ENCODE results near the gene MUC5AC. TPM values are rescaled to one million over a fixed set of nuclear protein-coding genes. Genes with fewer than 3 reads are reported as not detected.

The MUC5AC gene
- total RNA-seq, 2 experiments from 2014 or later, result not detected

GRCh38 chr11:1123970-1124369, 33.8 kb upstream of the MUC5AC start:
- H3K4me3 Mint-ChIP-seq, result no peak overlapping the region
- Histone ChIP-seq H3K4me3 (ENCODE audit: low read length) (no peak overlapping the region), H3K36me3 (ENCODE audit: insufficient read depth, low read length) (no peaks in the 10 kb centered on the region), H3K27me3 (ENCODE audit: control insufficient read depth in 1 of 2, insufficient read depth in 2 of 2, low read length in 2 of 2) (no peaks in the 10 kb centered on the region), H3K9me3 (ENCODE audit: control insufficient read depth in 1 of 2, insufficient read depth in 1 of 2, low read length in 2 of 2) (peaks cover 0 to 27% of the 10 kb centered on the region in 2 experiments), H3K4me1 (ENCODE audit: insufficient read depth, low read length) (no peaks in the 10 kb centered on the region), H3K27ac (ENCODE audit: low read depth in 1 of 2, low read length in 2 of 2) (no peak overlapping the region)
- ChIA-PET POLR2A (no interaction called here), CTCF (no interaction called here)
- H3K36me3 Mint-ChIP-seq (ENCODE audit: low read depth), result no peaks in the 10 kb centered on the region
- no peak overlapping the region for H3K27ac Mint-ChIP-seq
- H3K9me3 Mint-ChIP-seq, result peaks cover 4% of the 10 kb centered on the region
- no peak for TF ChIP-seq CTCF (IDR thresholded peaks at IDR 0.05)
- H3K4me1 Mint-ChIP-seq (ENCODE audit: low read depth), result no peaks in the 10 kb centered on the region
- ATAC-seq (ENCODE audit: poor library complexity) (no peak), DNase-seq (no peak)
- intact Hi-C loops (cut with DNase I, micrococcal nuclease), result no loop called here
- peaks cover 11% of the 10 kb centered on the region for H3K27me3 Mint-ChIP-seq

DNA sequence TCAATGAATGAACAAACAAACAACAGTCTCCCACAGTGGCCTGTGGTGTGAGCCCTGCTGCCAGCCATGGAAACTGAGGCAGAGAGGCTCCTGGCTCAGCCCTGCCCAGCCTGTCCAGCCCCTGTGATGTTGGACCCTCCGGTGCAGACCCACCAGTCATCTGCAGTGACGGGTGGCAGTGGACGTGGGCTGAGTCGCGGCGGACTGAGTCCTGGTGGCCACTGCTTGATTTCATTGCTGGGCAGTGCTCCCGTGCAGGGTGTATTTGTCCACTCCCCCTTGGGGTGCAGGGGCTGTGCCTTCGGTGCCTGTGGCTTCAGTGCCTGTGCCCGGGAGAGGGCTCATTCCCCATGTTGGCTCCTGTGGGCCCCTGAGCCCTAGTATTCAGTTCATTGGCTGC, 31.9 kb upstream of the MUC5AC start:
- Histone ChIP-seq H3K27me3 (ENCODE audit: control insufficient read depth in 1 of 2, insufficient read depth in 2 of 2, low read length in 2 of 2) (no peaks in the 10 kb centered on the region), H3K36me3 (ENCODE audit: insufficient read depth, low read length) (no peaks in the 10 kb centered on the region), H3K4me1 (ENCODE audit: insufficient read depth, low read length) (no peaks in the 10 kb centered on the region), H3K27ac (ENCODE audit: low read depth in 1 of 2, low read length in 2 of 2) (no peak overlapping the region), H3K9me3 (ENCODE audit: control insufficient read depth in 1 of 2, insufficient read depth in 1 of 2, low read length in 2 of 2) (peaks cover 0 to 36% of the 10 kb centered on the region in 2 experiments), H3K4me3 (ENCODE audit: low read length) (no peak overlapping the region)
- DNase-seq, result peak in 2 of 14 experiments; percentile 10 to 25
- CTCF ChIA-PET, result no interaction called here
- H3K4me1 Mint-ChIP-seq (ENCODE audit: low read depth), result no peaks in the 10 kb centered on the region
- TF ChIP-seq CTCF (IDR thresholded peaks at IDR 0.05), result no peak
- peaks cover 4% of the 10 kb centered on the region for H3K9me3 Mint-ChIP-seq
- H3K36me3 Mint-ChIP-seq (ENCODE audit: low read depth), result no peaks in the 10 kb centered on the region
- POLR2A ChIA-PET, result no interaction called here
- peaks cover 11% of the 10 kb centered on the region for H3K27me3 Mint-ChIP-seq
- no peak overlapping the region for H3K4me3 Mint-ChIP-seq
- H3K27ac Mint-ChIP-seq, result no peak overlapping the region
- intact Hi-C loops (cut with DNase I, micrococcal nuclease), result no loop called here
- ATAC-seq (ENCODE audit: poor library complexity), result no peak

DNA sequence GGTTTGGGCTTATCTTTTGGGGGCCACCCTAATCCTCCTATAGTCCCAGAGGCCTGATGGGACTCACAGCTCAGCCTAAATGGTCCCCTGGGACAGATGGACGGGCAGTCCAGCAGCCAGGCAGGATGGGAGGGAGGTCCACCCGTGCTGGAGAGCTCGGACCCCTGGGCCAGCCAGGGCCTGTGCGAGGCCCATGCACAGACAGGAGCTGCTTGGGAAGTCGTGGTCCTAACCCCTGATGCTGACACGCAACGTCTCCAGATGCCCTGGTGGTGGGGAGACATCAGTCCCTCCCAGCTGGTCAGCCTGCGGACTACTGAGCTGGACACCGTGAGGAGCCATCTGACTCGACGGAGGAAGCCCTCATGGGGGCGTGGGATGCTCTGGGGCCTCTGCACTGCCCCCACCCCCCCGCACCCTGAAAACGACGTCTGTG, 31.2 kb upstream of the MUC5AC start:
- no peak overlapping the region for H3K27ac ChIP-seq (ENCODE audit: low read depth in 1 of 2, low read length in 2 of 2)
- H3K27me3 Mint-ChIP-seq, result peaks cover 11% of the 10 kb centered on the region
- H3K36me3 Mint-ChIP-seq (ENCODE audit: low read depth), result no peaks in the 10 kb centered on the region
- peaks cover 0 to 39% of the 10 kb centered on the region in 2 experiments for H3K9me3 ChIP-seq (ENCODE audit: control insufficient read depth in 1 of 2, insufficient read depth in 1 of 2, low read length in 2 of 2)
- no peaks in the 10 kb centered on the region for H3K36me3 ChIP-seq (ENCODE audit: insufficient read depth, low read length)
- DNase-seq (peak in 2 of 14 experiments; percentile 10 to 29), ATAC-seq (ENCODE audit: poor library complexity) (no peak)
- ChIA-PET POLR2A (no interaction called here), CTCF (no interaction called here)
- H3K27ac Mint-ChIP-seq, result no peak overlapping the region
- no peaks in the 10 kb centered on the region for H3K4me1 Mint-ChIP-seq (ENCODE audit: low read depth)
- TF ChIP-seq CTCF (IDR thresholded peaks at IDR 0.05), result no peak
- intact Hi-C loops (cut with DNase I, micrococcal nuclease), result no loop called here
- no peaks in the 10 kb centered on the region for H3K4me1 ChIP-seq (ENCODE audit: insufficient read depth, low read length)
- H3K4me3 Mint-ChIP-seq, result no peak overlapping the region
- peaks cover 0 to under 1% of the 10 kb centered on the region in 2 experiments for H3K27me3 ChIP-seq (ENCODE audit: control insufficient read depth in 1 of 2, insufficient read depth in 2 of 2, low read length in 2 of 2)
- H3K9me3 Mint-ChIP-seq, result peaks cover 4% of the 10 kb centered on the region
- H3K4me3 ChIP-seq (ENCODE audit: low read length), result no peak overlapping the region
